PFSK-1 (cell line): Measurements from ENCODE around the gene FGF14.

ENCODE experiments used
- POLR2AphosphoS5 ChIP-seq: IDR thresholded peaks from 2 replicates; pipeline ENCODE4 v1.6.1; 2012; ENCODE audit warnings: low read depth, mild to moderate bottlenecking, control low read depth, low read length, moderate library complexity
- REST ChIP-seq, 2 experiments: IDR thresholded peaks; 2 replicates each; pipeline versions ENCODE4 v1.6.1 to v1.8.0; 2011 to 2012; ENCODE audit warnings: low read depth in 2 of 2, low read length in 2 of 2, control low read depth in 1 of 2, inconsistent platforms in 1 of 2, mild to moderate bottlenecking in 1 of 2, moderate library complexity in 1 of 2; ENCODE audit not compliant: insufficient read depth in 1 of 2
- TAF1 ChIP-seq: IDR thresholded peaks from 2 replicates; pipeline ENCODE4 v1.6.1; 2012; ENCODE audit warnings: low read length, control low read depth, borderline replicate concordance; ENCODE audit not compliant: insufficient read depth

- TF ChIP-seq REST (IDR thresholded peaks at IDR 0.05; ENCODE audit: insufficient read depth in 1 of 2, low read depth in 2 of 2, low read length in 2 of 2) (no peak), POLR2AphosphoS5 (no peak), TAF1 (no peak)
Measured at GRCh38 chr13:101698400-101698799, 703.4 kb downstream of the FGF14 start.
